ENCODE measurements around the gene CDH11. TPM values are rescaled to one million over a fixed set of nuclear protein-coding genes. Genes with fewer than 3 reads are reported as not detected.

CDH11 gene
- polyA plus RNA-seq, 1 donor from 2014 or later = 22.9 TPM

GRCh38 chr16:65061263-65061662 is 60.6 kb downstream of the CDH11 start:
- Histone ChIP-seq H3K27me3 (ENCODE audit: insufficient read depth, low read depth, low read length) (no peaks in the 10 kb centered on the region), H3K9me2 (ENCODE audit: insufficient read depth, low read length) (no peaks in the 10 kb centered on the region), H3K9ac (ENCODE audit: low read length) (no peak overlapping the region), H3K27ac (ENCODE audit: low read length) (no peak overlapping the region), H3F3A (ENCODE audit: insufficient read depth, low read length, poor library complexity, severe bottlenecking) (no peaks in the 10 kb centered on the region), H3K4me2 (ENCODE audit: low read length) (no peak overlapping the region), H3K9me3 (ENCODE audit: low read length) (no peaks in the 10 kb centered on the region), H3K36me3 (ENCODE audit: insufficient read depth, low read length) (no peaks in the 10 kb centered on the region), H3K4me3 (ENCODE audit: low read length) (no peak overlapping the region), H3K79me2 (replicated peaks; ENCODE audit: insufficient read depth, low read length) (no peaks in the 10 kb centered on the region), H2AFZ (ENCODE audit: low read depth, low read length) (no peak overlapping the region), H4K20me1 (ENCODE audit: insufficient read depth) (no peaks in the 10 kb centered on the region)
- TF ChIP-seq EZH2 (IDR thresholded peaks at IDR 0.05; ENCODE audit: borderline replicate concordance, insufficient read depth, low read length, poor library complexity, severe bottlenecking) (no peak), SMC3 (conservative IDR thresholded peaks at IDR 0.05; ENCODE audit: poor library complexity) (no peak), REST (IDR thresholded peaks at IDR 0.05; ENCODE audit: borderline replicate concordance) (no peak), RAD21 (conservative IDR thresholded peaks at IDR 0.05) (no peak), POLR2AphosphoS5 (IDR thresholded peaks at IDR 0.05) (no peak), MXI1 (conservative IDR thresholded peaks at IDR 0.05; ENCODE audit: poor library complexity, severe bottlenecking) (no peak), TAF1 (IDR thresholded peaks at IDR 0.05; ENCODE audit: low read depth) (no peak), EP300 (conservative IDR thresholded peaks at IDR 0.05; ENCODE audit: poor library complexity, severe bottlenecking) (no peak), CTCF (IDR thresholded peaks at IDR 0.05; ENCODE audit: poor library complexity, severe bottlenecking) (no peak)

GRCh38 chr16:65059406-65059980 is 62.4 kb downstream of the CDH11 start:
- no peak overlapping the region for H3K4me3 ChIP-seq (ENCODE audit: low read length)

More at GRCh38 chr16:65059406-65059980, 62.4 kb downstream of the CDH11 start:
- Histone ChIP-seq H3F3A (ENCODE audit: insufficient read depth, low read length, poor library complexity, severe bottlenecking) (no peaks in the 10 kb centered on the region), H3K9me3 (ENCODE audit: low read length) (no peaks in the 10 kb centered on the region), H4K20me1 (ENCODE audit: insufficient read depth) (no peaks in the 10 kb centered on the region), H3K9me2 (ENCODE audit: insufficient read depth, low read length) (no peaks in the 10 kb centered on the region), H3K79me2 (replicated peaks; ENCODE audit: insufficient read depth, low read length) (no peaks in the 10 kb centered on the region), H3K9ac (ENCODE audit: low read length) (no peak overlapping the region), H2AFZ (ENCODE audit: low read depth, low read length) (no peak overlapping the region), H3K36me3 (ENCODE audit: insufficient read depth, low read length) (no peaks in the 10 kb centered on the region), H3K27me3 (ENCODE audit: insufficient read depth, low read depth, low read length) (no peaks in the 10 kb centered on the region), H3K4me2 (ENCODE audit: low read length) (no peak overlapping the region), H3K27ac (ENCODE audit: low read length) (no peak overlapping the region)
- TF ChIP-seq MXI1 (conservative IDR thresholded peaks at IDR 0.05; ENCODE audit: poor library complexity, severe bottlenecking) = no peak
